Prostate gland (tissue), 2 donors: ENCODE measurements around the gene CA12. TPM values are rescaled to one million over a fixed set of nuclear protein-coding genes. Genes with fewer than 3 reads are reported as not detected.

Experiments used
- DNase-seq: peaks from one replicate; pipeline ENCODE4 v3.0.0-alpha.2; 2019; ENCODE audit warnings: low spot score
- H3K27ac ChIP-seq, 2 donors: fragments of 200-600 bp; sonication (generic); 2 replicates each; pipeline ENCODE4 v1.5.1; 2017 to 2019
- H3K27me3 ChIP-seq: fragments of 200-600 bp; sonication (generic); replicated peaks from 2 replicates; pipeline ENCODE4 v1.5.1; 2019; ENCODE audit not compliant: insufficient read depth
- H3K36me3 ChIP-seq, 2 donors: fragments of 200-600 bp; sonication (generic); 1 replicate in 1 of 2; 2 replicates in 1 of 2; pipeline versions ENCODE4 v1.5.1 to v1.8.1; 2017 to 2019
- H3K4me1 ChIP-seq: fragments of 200-600 bp; sonication (generic); replicated peaks from 2 replicates; pipeline ENCODE4 v1.5.1; 2019
- H3K4me3 ChIP-seq, 2 donors: fragments of 200-600 bp; sonication (generic); 2 replicates each; pipeline ENCODE4 v1.5.1; 2017 to 2019
- H3K9me3 ChIP-seq: fragments of 200-600 bp; sonication (generic); 2 replicates; pipeline ENCODE4 v1.5.1; 2017
- CTCF ChIP-seq, 4 experiments: fragments of 200-600 bp in 2 of 4; fragments of 450-650 bp in 2 of 4; sonication (generic) in 2 of 4; IDR thresholded peaks; 1 replicate in 3 of 4; 2 replicates in 1 of 4; pipeline ENCODE4 v1.5.1; 2016 to 2019; ENCODE audit warnings: antibody characterized with exemption in 4 of 4, mild to moderate bottlenecking in 2 of 4, moderate library complexity in 2 of 4
- POLR2A ChIP-seq: fragments of 450-650 bp; IDR thresholded peaks from one replicate; pipeline ENCODE4 v1.6.1; 2016; ENCODE audit warnings: antibody characterized with exemption, mild to moderate bottlenecking
- POLR2AphosphoS5 ChIP-seq: sonication (generic); formaldehyde crosslinking; IDR thresholded peaks from one replicate; pipeline ENCODE4 v1.6.1; 2017; ENCODE audit warnings: antibody characterized with exemption
- WGBS: methylation state at CpG from one replicate; pipeline ENCODE4 v1.1.5; 2018; 5-methylcytosine and 5-hydroxymethylcytosine counted together
- intact Hi-C: fragments of 100-400 bp; cut with DNase I; formaldehyde crosslinking; loops from one replicate; pipeline ENCODE4 v1.14.2; 2022
- total RNA-seq, 2 donors: library from RNA; depleted of rRNA; stranded (reverse); fragments of >200 nt; gene quantifications; one replicate each; pipeline ENCODE4 v1.1.0, GENCODE V29; 2016

The CA12 gene
- total RNA-seq, 2 donors from 2014 or later: 3.0 to 9.5 TPM

GRCh38 chr15:63414474-63415120 is 33.0 kb upstream of the CA12 start:
- Histone ChIP-seq H3K9me3 (no peaks in the 10 kb centered on the region), H3K4me3 (no peak overlapping the region), H3K36me3 (no peaks in the 10 kb centered on the region), H3K27ac (no peak overlapping the region), H3K27me3 (no peaks in the 10 kb centered on the region), H3K4me1 (no peaks in the 10 kb centered on the region)
- 96% methylated on average over 7 of the region's 7 CpGs for WGBS
- DNase-seq: no peak
- TF ChIP-seq CTCF (IDR thresholded peaks at IDR 0.05): no peak
- no peak for TF ChIP-seq POLR2AphosphoS5
- no peak for TF ChIP-seq POLR2A
- intact Hi-C loops: no loop called here

DNA sequence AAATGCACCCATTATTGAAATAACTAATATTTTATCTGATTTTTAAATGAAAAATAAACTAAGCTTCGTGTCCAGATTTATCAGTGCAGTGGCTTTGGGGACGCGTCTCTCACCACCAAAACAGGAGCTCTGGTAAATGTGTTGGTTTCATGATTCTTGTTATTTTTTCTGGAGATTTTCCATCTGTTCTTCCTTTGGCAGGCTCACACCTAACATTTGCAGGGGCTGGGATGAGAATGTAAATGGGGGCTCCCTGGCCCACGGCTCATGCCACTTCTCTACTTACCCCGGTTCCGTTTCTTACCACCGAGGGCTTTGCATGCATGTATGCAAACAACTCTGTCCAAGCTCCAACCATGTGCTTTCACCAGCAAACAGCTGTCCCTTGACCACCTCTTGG is 30.9 kb upstream of the CA12 start:
- no peaks in the 10 kb centered on the region for H3K36me3 ChIP-seq
- intact Hi-C loops: no loop called here
- no peak overlapping the region for H3K4me3 ChIP-seq
- DNase-seq: no peak
- no peaks in the 10 kb centered on the region for H3K27me3 ChIP-seq
- no peaks in the 10 kb centered on the region for H3K9me3 ChIP-seq
- WGBS: 92% methylated on average over 7 of the region's 7 CpGs
- no peak overlapping the region for H3K27ac ChIP-seq
- no peaks in the 10 kb centered on the region for H3K4me1 ChIP-seq
- no peak for TF ChIP-seq POLR2AphosphoS5

GRCh38 chr15:63411866-63412265 is 30.2 kb upstream of the CA12 start:
- 34% methylated on average over 4 of the region's 4 CpGs for WGBS
- no peak for TF ChIP-seq CTCF (IDR thresholded peaks at IDR 0.05)
- Histone ChIP-seq H3K27ac (no peak overlapping the region), H3K9me3 (no peaks in the 10 kb centered on the region), H3K27me3 (no peaks in the 10 kb centered on the region), H3K4me3 (no peak overlapping the region), H3K36me3 (no peaks in the 10 kb centered on the region), H3K4me1 (no peaks in the 10 kb centered on the region)
- no peak for DNase-seq
- intact Hi-C loops: no loop called here

- Histone ChIP-seq H3K4me3 (no peak overlapping the region), H3K4me1 (no peaks in the 10 kb centered on the region), H3K9me3 (no peaks in the 10 kb centered on the region), H3K36me3 (no peaks in the 10 kb centered on the region), H3K27ac (no peak overlapping the region), H3K27me3 (no peaks in the 10 kb centered on the region)
- DNase-seq: no peak
- TF ChIP-seq CTCF (IDR thresholded peaks at IDR 0.05) (no peak), POLR2AphosphoS5 (no peak), POLR2A (no peak)
- 98% methylated on average over 5 of the region's 5 CpGs for WGBS
- intact Hi-C loops: no loop called here
Observed at GRCh38 chr15:63409179-63409578, 27.5 kb upstream of the CA12 start.

DNA sequence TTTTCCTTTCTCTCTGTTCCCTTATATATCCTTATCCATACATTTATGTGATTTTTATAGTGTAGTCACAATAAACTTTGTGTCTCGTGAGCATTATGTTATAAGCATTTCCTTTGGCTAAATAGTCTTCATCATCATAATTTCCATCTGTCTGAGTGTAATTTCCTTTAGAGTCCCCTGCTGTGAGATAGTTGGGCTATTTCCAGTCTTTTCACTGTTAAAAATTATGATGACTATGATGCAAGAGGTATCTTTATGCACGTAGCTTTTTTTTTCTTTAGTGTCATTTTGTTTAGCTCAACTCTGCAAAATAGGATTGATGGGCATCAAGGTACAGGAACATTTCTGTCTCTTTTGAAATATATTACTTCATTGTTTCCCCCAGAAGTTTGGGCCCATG is 26.9 kb upstream of the CA12 start:
- Histone ChIP-seq H3K4me1 (no peaks in the 10 kb centered on the region), H3K27me3 (no peaks in the 10 kb centered on the region), H3K27ac (no peak overlapping the region), H3K9me3 (no peaks in the 10 kb centered on the region), H3K36me3 (no peaks in the 10 kb centered on the region), H3K4me3 (no peak overlapping the region)
- TF ChIP-seq POLR2AphosphoS5 (no peak), POLR2A (no peak), CTCF (IDR thresholded peaks at IDR 0.05) (no peak)
- no peak for DNase-seq
- intact Hi-C loops: no loop called here
- 40% methylated on average over 2 of the region's 2 CpGs for WGBS
